HG02623 (cell line): ENCODE measurements around the gene PLCB4.

ENCODE experiments used
- ATAC-seq: cut with Tn5 transposase; IDR thresholded peaks from one replicate; pipeline ENCODE4 v1.9.1; 2021; ENCODE audit warnings: moderate library complexity; ENCODE audit not compliant: unreplicated experiment

Gene PLCB4

GRCh38 chr20:9392892-9393857 lies 324.3 kb downstream of the PLCB4 start:
- peak; percentile 42 for ATAC-seq

DNA sequence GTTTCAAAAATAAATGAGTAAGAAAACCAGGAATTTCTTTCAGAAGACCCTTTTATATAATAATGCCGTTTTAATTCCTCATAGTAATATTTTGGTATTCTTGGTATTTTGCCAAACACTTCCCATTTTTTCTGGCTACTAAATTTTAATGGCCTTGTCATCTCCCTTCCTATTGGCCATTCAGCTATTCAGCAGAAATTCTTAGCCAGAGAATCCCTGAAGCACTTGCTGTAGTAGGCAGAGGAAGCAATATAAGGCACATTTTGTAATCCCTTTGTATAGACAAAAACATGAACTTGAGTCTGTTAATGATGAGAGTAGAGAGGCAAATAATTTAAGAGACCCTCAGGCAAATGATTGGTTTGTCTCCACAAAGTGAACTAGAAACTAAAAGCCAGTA lies 327.1 kb downstream of the PLCB4 start:
- no peak for ATAC-seq

DNA sequence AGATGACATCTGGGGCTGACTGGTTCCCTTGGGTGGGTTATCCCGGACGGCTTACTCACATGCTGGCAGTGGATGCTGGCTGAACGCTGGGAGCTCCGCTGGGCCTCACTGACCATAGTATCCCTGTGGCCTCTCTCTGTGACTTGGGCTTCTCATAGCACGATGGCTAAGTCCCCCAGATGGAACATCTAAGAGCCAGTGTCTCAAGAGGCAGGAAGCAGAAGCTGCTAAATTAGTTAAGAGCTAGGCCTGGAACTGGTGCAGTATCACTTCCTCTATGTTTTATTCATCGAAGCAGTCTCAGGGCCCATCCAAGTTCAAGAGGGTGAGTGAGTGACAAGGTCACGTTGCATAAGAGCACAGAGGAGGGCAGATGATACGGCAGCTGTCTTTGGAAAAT lies 329.0 kb downstream of the PLCB4 start:
- peak; percentile 87 for ATAC-seq

GRCh38 chr20:9398882-9399281 lies 330.0 kb downstream of the PLCB4 start:
- no peak for ATAC-seq

- no peak for ATAC-seq
Measured at GRCh38 chr20:9399322-9399721, 330.4 kb downstream of the PLCB4 start.

- ATAC-seq, result no peak
Measured at GRCh38 chr20:9400171-9401025, 331.5 kb downstream of the PLCB4 start.

DNA sequence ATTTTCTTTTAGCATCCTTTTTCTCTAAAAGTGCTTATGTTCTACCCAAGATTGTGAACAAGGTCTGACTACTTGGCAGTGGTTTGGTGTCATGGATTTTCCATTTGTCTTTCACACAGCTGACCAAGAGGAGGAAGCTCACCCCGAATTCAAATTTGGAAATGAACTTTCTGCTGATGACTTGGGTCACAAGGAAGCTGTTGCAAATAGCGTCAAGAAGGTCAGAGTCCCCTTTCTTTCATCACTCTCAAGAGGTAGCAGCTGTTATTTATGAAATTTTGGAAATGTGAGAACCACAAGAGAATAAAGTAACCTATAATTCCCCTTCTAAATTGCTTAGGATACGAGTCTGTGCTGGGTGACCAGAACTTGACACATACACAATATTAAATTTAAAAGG lies 332.5 kb downstream of the PLCB4 start:
- no peak for ATAC-seq

DNA sequence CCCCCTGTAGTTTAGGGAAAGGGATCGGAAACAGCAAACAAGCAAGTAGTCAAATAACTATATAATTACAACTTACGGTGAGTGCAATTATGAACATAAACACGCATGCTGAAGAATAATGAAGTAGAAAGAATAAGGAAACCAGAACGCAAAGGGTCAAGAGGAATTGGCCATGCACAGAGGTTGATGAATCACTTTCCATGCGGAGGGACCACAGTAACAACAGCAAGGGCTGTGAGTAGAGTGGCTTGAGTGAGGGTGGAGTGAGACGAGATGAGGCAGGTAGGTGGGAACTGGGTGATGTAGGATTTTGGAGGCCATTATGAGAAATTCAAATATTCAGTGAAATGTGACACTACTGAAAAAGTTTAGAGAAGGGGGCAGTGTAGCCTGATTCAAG lies 333.3 kb downstream of the PLCB4 start:
- no peak for ATAC-seq

- no peak for ATAC-seq
Measured at GRCh38 chr20:9402546-9402945, 333.7 kb downstream of the PLCB4 start.

DNA sequence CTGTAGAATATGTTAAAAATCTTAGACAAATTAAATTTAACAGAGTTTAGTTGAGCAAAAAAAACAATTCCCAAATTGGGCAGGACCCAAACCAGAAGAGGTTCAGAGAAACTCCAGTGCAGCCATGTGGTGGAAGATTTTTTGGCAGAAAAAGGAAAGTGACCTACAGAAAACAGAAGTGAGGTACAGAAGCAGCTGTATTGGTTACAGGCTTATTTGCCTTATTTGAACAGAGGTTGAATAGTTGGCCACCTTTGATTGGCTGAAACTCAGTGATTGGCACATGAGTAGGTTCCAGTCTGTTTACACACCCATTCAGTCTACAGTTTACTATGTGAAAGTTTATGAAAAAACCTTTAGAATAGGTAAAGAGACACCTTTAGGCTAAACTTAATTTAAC lies 334.6 kb downstream of the PLCB4 start:
- no peak for ATAC-seq

- peak; percentile 50 for ATAC-seq
Measured at GRCh38 chr20:9407805-9408421, 339.0 kb downstream of the PLCB4 start.

- ATAC-seq, result no peak
Measured at GRCh38 chr20:9408422-9409300, 339.8 kb downstream of the PLCB4 start.

DNA sequence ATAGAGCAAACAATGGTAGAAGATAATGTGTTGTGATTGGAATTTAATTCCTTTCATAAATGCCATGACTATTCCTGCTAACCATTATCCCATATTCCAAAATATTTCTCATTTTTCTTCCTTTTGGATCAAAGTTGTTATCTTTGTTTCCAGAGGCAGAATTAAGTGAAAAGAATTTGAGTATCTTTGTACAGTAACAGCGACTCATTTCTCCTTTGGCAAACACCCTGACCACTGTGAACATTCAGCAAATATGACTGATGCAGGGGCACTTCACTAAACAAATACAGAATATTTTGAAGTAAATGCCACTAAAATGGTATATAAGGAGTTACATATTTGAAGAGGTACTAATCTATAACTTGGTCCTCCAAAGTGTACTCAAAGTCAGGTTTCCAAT lies 340.5 kb downstream of the PLCB4 start:
- ATAC-seq, result no peak

GRCh38 chr20:9409981-9410380 lies 341.1 kb downstream of the PLCB4 start:
- no peak for ATAC-seq

- ATAC-seq, result no peak
Measured at GRCh38 chr20:9411833-9412232, 342.9 kb downstream of the PLCB4 start.

- ATAC-seq, result peak; percentile 73
Measured at GRCh38 chr20:9412309-9412708, 343.4 kb downstream of the PLCB4 start.

GRCh38 chr20:9413001-9413400 lies 344.1 kb downstream of the PLCB4 start:
- ATAC-seq, result no peak

- no peak for ATAC-seq
Measured at GRCh38 chr20:9415426-9415825, 346.5 kb downstream of the PLCB4 start.

DNA sequence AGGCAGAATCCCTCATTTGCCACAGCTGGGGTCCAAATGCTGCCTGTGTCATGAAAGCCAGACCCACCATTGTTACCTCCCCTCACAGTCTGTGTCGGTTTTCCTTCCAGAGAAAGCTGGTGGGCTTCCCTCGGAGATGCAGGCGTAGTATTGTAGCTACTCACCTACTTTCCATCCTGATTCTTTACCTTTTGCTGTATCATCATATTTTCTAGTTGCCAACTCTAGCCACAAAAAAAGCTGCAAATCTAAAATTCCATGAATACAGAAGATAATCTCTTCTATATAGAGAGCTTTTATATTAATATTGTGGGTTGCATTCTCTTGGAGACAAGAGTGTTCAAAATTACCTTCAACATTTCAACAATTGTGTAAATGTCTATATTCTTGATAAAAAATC lies 347.5 kb downstream of the PLCB4 start:
- ATAC-seq, result no peak

DNA sequence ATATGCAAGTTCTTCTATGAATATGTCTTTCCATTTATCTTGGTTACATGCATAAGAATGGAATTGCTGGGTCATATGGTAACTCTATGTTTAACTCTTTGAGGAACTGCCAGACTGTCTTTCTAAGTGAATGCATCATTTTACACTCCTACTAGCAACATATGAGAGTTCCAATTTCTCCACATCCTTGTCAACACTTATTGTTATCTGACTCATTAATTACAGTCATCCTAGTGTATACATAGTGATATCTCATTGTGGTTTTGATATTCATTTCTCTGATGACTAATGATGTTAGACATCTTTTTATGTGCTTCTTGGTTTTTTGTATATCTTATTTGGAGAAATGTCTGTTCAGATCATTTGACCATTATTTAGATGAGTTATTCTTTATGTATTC lies 348.8 kb downstream of the PLCB4 start:
- ATAC-seq, result no peak
